HEK293 (cell line): ENCODE results near the gene DPYSL5.

Experiments
- CTCF ChIA-PET: fragments of 350-600 bp; formaldehyde crosslinking; extraction: SDS; loops from one replicate; lab custom pipeline; 2021; ENCODE audit warnings: antibody characterized with exemption; lab: Yijun Ruan, JAX
- POLR2A ChIA-PET: fragments of 300-600 bp; formaldehyde crosslinking; extraction: SDS; loops from one replicate; lab custom pipeline; 2020; ENCODE audit warnings: antibody characterized with exemption, inconsistent platforms; lab: Yijun Ruan, JAX
- H3K27ac ChIP-seq: fragments of 200-500 bp; sonication (Bioruptor generic); 2 replicates; pipeline ENCODE4 v1.5.1; 2014; ENCODE audit warnings: low read depth, low read length, control low read depth, inconsistent platforms; ENCODE audit errors: extremely low read depth
- H3K36me3 ChIP-seq, 2 experiments: fragments of 200-500 bp in 1 of 2; sonication (Bioruptor generic) in 1 of 2; 1 replicate in 1 of 2; 2 replicates in 1 of 2; pipeline ENCODE4 v1.5.1; 2014 to 2017; ENCODE audit warnings: inconsistent platforms in 2 of 2, low read length in 2 of 2; ENCODE audit not compliant: control insufficient read depth in 2 of 2, insufficient read depth in 1 of 2
- H3K4me1 ChIP-seq: fragments of 200-500 bp; sonication (Bioruptor generic); 2 replicates; pipeline ENCODE4 v1.5.1; 2014; ENCODE audit warnings: mild to moderate bottlenecking, low read length, inconsistent platforms; ENCODE audit not compliant: control insufficient read depth, insufficient read depth
- H3K4me3 ChIP-seq: 2 replicates; pipeline ENCODE4 v1.5.1; 2011; ENCODE audit warnings: low read depth, mild to moderate bottlenecking, control low read depth, low read length, moderate library complexity
- H3K9me3 ChIP-seq: fragments of 200-500 bp; sonication (Bioruptor generic); 2 replicates; pipeline ENCODE4 v1.5.1; 2014; ENCODE audit warnings: low read depth, low read length, inconsistent platforms; ENCODE audit not compliant: control insufficient read depth, insufficient read depth
- ATF2 ChIP-seq: fragments of 450-650 bp; formaldehyde crosslinking; IDR thresholded peaks from 2 replicates; pipeline ENCODE4 v1.5.1; 2016; ENCODE audit warnings: missing biosample characterization, missing genetic modification characterization, low read depth
- BCL11A ChIP-seq: fragments of 450-650 bp; formaldehyde crosslinking; IDR thresholded peaks from 2 replicates; pipeline ENCODE4 v1.5.1; 2016; ENCODE audit warnings: low read depth, missing biosample characterization, missing genetic modification characterization
- BCL11B ChIP-seq: fragments of 450-650 bp; formaldehyde crosslinking; IDR thresholded peaks from 2 replicates; pipeline ENCODE4 v1.5.1; 2016; ENCODE audit warnings: low read depth, missing biosample characterization, missing genetic modification characterization
- KLF17 ChIP-seq: fragments of 450-650 bp; formaldehyde crosslinking; IDR thresholded peaks from 2 replicates; pipeline ENCODE4 v1.5.1; 2016; ENCODE audit warnings: missing biosample characterization, missing genetic modification characterization
- PRDM1 ChIP-seq: fragments of 450-650 bp; formaldehyde crosslinking; IDR thresholded peaks from 2 replicates; pipeline ENCODE4; 2016; ENCODE audit warnings: missing biosample characterization, missing genetic modification characterization
- SALL2 ChIP-seq: fragments of 450-650 bp; formaldehyde crosslinking; IDR thresholded peaks from 2 replicates; pipeline ENCODE4 v1.5.0; 2017; ENCODE audit warnings: missing biosample characterization, mild to moderate bottlenecking, missing genetic modification characterization, borderline replicate concordance
- SP3 ChIP-seq: fragments of 450-650 bp; formaldehyde crosslinking; IDR thresholded peaks from 2 replicates; pipeline ENCODE4 v1.5.1; 2016; ENCODE audit warnings: missing biosample characterization, missing genetic modification characterization
- ZNF175 ChIP-seq: fragments of 450-650 bp; formaldehyde crosslinking; IDR thresholded peaks from 2 replicates; pipeline ENCODE4 v1.5.1; 2016; ENCODE audit warnings: missing biosample characterization, missing genetic modification characterization
- ZNF354C ChIP-seq: fragments of 450-650 bp; formaldehyde crosslinking; IDR thresholded peaks from 2 replicates; pipeline ENCODE4 v1.5.1; 2016; ENCODE audit warnings: missing biosample characterization, missing genetic modification characterization, low read depth, borderline replicate concordance
- ZNF404 ChIP-seq: fragments of 450-650 bp; formaldehyde crosslinking; IDR thresholded peaks from 2 replicates; pipeline ENCODE4 v1.5.1; 2017; ENCODE audit warnings: missing biosample characterization, missing genetic modification characterization
- ZNF76 ChIP-seq: fragments of 450-650 bp; formaldehyde crosslinking; IDR thresholded peaks from 2 replicates; pipeline ENCODE4; 2016; ENCODE audit warnings: low read depth, missing biosample characterization, missing genetic modification characterization, borderline replicate concordance
- ZSCAN16 ChIP-seq: fragments of 450-650 bp; formaldehyde crosslinking; IDR thresholded peaks from 2 replicates; pipeline ENCODE4 v1.5.1; 2016; ENCODE audit warnings: missing biosample characterization, missing genetic modification characterization
- ZSCAN23 ChIP-seq: fragments of 450-650 bp; formaldehyde crosslinking; IDR thresholded peaks from 2 replicates; pipeline ENCODE4 v1.5.1; 2016; ENCODE audit warnings: missing biosample characterization, missing genetic modification characterization
- TF ChIP-seq, protein P1 (sequence below): fragments of 450-650 bp; IDR thresholded peaks from 2 replicates; pipeline ENCODE4 v1.5.1; 2018; ENCODE audit warnings: missing biosample characterization, mild to moderate bottlenecking, missing genetic modification characterization
- TF ChIP-seq, protein P2 (sequence below): fragments of 450-650 bp; formaldehyde crosslinking; IDR thresholded peaks from 2 replicates; pipeline ENCODE4 v1.5.1; 2016; ENCODE audit warnings: missing biosample characterization, missing genetic modification characterization
- TF ChIP-seq, protein P3 (sequence below): fragments of 450-650 bp; formaldehyde crosslinking; IDR thresholded peaks from 2 replicates; pipeline ENCODE4 v1.5.1; 2016; ENCODE audit warnings: missing biosample characterization, missing genetic modification characterization, borderline replicate concordance
- TF ChIP-seq, protein P4 (sequence below): fragments of 450-650 bp; formaldehyde crosslinking; IDR thresholded peaks from 2 replicates; pipeline ENCODE4 v1.5.1; 2017; ENCODE audit warnings: missing biosample characterization, missing genetic modification characterization

Gene DPYSL5

DNA sequence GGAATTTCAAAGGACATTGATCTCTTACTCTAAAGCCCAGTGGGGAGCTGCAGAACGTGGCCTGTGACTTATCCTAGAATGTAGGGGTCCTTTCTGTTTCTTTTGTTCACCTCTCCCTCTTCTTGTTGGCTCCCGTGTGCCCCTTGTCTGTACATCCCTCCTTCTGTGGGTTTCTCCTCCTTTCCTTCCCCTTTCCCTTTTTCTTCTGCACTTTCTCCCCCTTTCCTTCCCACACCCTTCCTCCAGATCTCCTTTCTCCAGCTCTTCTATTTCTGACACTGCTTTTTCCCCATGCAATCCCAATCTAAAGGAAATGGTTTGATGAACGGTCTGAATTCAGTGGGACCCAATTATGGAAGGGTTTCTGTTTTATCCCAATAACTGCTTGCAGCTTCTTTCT lies 87.1 kb downstream of the DPYSL5 start:
- no peaks in the 10 kb centered on the region for H3K4me1 ChIP-seq
- ChIA-PET CTCF (interaction anchor here (0.8 to 3.7 kb wide), 5 partner anchors 8 to 89 kb away, joined by 3 to 22 read pairs (median 15); no protein-coding TSS in a partner anchor), POLR2A (no interaction called here)
- H3K27ac ChIP-seq = no peak overlapping the region
- H3K4me3 ChIP-seq = no peak overlapping the region
- no peaks in the 10 kb centered on the region for H3K9me3 ChIP-seq
- H3K36me3 ChIP-seq = peaks cover 3 to 52% of the 10 kb centered on the region in 2 experiments; a peak in 2 of 3 replicates
- TF ChIP-seq PRDM1 = peak; percentile 99
- TF ChIP-seq, protein P1, sequence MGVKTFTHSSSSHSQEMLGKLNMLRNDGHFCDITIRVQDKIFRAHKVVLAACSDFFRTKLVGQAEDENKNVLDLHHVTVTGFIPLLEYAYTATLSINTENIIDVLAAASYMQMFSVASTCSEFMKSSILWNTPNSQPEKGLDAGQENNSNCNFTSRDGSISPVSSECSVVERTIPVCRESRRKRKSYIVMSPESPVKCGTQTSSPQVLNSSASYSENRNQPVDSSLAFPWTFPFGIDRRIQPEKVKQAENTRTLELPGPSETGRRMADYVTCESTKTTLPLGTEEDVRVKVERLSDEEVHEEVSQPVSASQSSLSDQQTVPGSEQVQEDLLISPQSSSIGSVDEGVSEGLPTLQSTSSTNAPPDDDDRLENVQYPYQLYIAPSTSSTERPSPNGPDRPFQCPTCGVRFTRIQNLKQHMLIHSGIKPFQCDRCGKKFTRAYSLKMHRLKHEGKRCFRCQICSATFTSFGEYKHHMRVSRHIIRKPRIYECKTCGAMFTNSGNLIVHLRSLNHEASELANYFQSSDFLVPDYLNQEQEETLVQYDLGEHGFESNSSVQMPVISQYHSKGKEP (tag by site-specific recombination) = no peak
- no peak for TF ChIP-seq SALL2 (tag by site-specific recombination)
- TF ChIP-seq ZSCAN16 (tag by site-specific recombination) = no peak
- TF ChIP-seq BCL11B (tag by site-specific recombination) = no peak
- TF ChIP-seq, protein P2, sequence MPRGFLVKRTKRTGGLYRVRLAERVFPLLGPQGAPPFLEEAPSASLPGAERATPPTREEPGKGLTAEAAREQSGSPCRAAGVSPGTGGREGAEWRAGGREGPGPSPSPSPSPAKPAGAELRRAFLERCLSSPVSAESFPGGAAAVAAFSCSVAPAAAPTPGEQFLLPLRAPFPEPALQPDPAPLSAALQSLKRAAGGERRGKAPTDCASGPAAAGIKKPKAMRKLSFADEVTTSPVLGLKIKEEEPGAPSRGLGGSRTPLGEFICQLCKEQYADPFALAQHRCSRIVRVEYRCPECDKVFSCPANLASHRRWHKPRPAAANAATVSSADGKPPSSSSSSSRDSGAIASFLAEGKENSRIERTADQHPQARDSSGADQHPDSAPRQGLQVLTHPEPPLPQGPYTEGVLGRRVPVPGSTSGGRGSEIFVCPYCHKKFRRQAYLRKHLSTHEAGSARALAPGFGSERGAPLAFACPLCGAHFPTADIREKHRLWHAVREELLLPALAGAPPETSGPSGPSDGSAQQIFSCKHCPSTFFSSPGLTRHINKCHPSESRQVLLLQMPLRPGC (tag by site-specific recombination) = no peak
- TF ChIP-seq, protein P3, sequence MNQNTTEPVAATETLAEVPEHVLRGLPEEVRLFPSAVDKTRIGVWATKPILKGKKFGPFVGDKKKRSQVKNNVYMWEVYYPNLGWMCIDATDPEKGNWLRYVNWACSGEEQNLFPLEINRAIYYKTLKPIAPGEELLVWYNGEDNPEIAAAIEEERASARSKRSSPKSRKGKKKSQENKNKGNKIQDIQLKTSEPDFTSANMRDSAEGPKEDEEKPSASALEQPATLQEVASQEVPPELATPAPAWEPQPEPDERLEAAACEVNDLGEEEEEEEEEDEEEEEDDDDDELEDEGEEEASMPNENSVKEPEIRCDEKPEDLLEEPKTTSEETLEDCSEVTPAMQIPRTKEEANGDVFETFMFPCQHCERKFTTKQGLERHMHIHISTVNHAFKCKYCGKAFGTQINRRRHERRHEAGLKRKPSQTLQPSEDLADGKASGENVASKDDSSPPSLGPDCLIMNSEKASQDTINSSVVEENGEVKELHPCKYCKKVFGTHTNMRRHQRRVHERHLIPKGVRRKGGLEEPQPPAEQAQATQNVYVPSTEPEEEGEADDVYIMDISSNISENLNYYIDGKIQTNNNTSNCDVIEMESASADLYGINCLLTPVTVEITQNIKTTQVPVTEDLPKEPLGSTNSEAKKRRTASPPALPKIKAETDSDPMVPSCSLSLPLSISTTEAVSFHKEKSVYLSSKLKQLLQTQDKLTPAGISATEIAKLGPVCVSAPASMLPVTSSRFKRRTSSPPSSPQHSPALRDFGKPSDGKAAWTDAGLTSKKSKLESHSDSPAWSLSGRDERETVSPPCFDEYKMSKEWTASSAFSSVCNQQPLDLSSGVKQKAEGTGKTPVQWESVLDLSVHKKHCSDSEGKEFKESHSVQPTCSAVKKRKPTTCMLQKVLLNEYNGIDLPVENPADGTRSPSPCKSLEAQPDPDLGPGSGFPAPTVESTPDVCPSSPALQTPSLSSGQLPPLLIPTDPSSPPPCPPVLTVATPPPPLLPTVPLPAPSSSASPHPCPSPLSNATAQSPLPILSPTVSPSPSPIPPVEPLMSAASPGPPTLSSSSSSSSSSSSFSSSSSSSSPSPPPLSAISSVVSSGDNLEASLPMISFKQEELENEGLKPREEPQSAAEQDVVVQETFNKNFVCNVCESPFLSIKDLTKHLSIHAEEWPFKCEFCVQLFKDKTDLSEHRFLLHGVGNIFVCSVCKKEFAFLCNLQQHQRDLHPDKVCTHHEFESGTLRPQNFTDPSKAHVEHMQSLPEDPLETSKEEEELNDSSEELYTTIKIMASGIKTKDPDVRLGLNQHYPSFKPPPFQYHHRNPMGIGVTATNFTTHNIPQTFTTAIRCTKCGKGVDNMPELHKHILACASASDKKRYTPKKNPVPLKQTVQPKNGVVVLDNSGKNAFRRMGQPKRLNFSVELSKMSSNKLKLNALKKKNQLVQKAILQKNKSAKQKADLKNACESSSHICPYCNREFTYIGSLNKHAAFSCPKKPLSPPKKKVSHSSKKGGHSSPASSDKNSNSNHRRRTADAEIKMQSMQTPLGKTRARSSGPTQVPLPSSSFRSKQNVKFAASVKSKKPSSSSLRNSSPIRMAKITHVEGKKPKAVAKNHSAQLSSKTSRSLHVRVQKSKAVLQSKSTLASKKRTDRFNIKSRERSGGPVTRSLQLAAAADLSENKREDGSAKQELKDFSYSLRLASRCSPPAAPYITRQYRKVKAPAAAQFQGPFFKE (tag by site-specific recombination) = no peak
- TF ChIP-seq KLF17 (tag by site-specific recombination) = no peak

DNA sequence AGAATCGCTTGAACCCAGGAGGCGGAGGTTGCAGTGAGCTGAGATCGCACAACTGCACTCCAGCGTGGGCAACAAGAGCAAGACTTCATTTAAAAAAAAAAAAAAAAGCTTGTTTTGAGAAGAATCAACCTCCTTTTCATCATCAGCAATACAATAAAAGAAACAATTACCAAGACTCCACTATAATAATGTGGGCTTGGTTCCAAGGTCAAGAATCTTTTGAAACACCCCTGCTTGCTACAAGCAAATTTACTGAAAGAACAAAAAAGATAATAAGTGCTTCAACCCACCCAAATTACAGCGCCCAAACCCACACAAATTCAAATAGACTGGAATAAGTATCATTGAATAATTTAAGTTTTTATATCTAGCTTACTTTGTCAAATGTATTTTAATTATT lies 88.9 kb downstream of the DPYSL5 start:
- ChIA-PET CTCF (interaction anchor here (0.9 to 2.5 kb wide), 6 partner anchors 8 to 91 kb away, joined by 3 to 15 read pairs (median 4); no protein-coding TSS in a partner anchor), POLR2A (interaction anchor here (0.7 kb wide), 1 partner anchor 136 kb away, joined by 3 read pairs; no protein-coding TSS in a partner anchor)
- Histone ChIP-seq H3K9me3 (no peaks in the 10 kb centered on the region), H3K4me1 (no peaks in the 10 kb centered on the region), H3K36me3 (peaks cover 3 to 55% of the 10 kb centered on the region in 2 experiments; a peak in 2 of 3 replicates), H3K4me3 (no peak overlapping the region), H3K27ac (no peak overlapping the region)
- TF ChIP-seq ZNF76 (tag by site-specific recombination) (no peak), ZNF354C (tag by site-specific recombination) (no peak), ZNF175 (no peak), BCL11A (no peak), ZSCAN23 (tag by site-specific recombination) (no peak), ATF2 (tag by site-specific recombination) (no peak), SP3 (tag by site-specific recombination) (no peak), ZNF404 (tag by site-specific recombination) (no peak)
- TF ChIP-seq, protein P4, sequence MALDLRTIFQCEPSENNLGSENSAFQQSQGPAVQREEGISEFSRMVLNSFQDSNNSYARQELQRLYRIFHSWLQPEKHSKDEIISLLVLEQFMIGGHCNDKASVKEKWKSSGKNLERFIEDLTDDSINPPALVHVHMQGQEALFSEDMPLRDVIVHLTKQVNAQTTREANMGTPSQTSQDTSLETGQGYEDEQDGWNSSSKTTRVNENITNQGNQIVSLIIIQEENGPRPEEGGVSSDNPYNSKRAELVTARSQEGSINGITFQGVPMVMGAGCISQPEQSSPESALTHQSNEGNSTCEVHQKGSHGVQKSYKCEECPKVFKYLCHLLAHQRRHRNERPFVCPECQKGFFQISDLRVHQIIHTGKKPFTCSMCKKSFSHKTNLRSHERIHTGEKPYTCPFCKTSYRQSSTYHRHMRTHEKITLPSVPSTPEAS = no peak
